Activated CD4-positive, CD25-positive, alpha-beta regulatory T cell (primary cell): ENCODE measurements around the gene CBFA2T2.

ENCODE experiments used
- DNase-seq, 4 experiments: peaks; one replicate each; lab custom pipeline; 2025; lab: John Stamatoyannopoulos, UW

Gene CBFA2T2

DNA sequence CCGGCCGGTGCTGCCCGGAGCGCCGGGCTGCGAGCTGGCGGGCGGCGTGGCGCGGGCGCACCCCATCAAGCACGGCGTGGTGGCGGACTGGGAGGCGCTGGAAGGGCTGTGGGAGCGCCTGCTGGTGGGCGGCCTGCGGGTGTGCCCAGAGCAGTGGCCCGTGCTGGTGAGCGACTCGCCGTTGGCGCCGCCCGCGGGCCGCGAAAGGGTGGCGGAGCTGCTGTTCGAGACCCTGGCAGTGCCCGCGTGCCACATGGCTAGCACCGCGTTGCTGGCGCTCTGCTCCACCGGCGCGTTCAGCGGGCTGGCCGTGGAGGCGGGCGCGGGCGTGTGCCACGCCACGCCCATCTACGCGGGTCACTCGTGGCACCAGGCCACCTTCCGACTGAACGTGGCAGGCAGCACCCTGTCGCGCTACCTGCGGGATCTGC, 177.4 kb downstream of the CBFA2T2 start:
- DNase-seq: peak in 2 of 4 experiments; percentile 35 to 43

DNA sequence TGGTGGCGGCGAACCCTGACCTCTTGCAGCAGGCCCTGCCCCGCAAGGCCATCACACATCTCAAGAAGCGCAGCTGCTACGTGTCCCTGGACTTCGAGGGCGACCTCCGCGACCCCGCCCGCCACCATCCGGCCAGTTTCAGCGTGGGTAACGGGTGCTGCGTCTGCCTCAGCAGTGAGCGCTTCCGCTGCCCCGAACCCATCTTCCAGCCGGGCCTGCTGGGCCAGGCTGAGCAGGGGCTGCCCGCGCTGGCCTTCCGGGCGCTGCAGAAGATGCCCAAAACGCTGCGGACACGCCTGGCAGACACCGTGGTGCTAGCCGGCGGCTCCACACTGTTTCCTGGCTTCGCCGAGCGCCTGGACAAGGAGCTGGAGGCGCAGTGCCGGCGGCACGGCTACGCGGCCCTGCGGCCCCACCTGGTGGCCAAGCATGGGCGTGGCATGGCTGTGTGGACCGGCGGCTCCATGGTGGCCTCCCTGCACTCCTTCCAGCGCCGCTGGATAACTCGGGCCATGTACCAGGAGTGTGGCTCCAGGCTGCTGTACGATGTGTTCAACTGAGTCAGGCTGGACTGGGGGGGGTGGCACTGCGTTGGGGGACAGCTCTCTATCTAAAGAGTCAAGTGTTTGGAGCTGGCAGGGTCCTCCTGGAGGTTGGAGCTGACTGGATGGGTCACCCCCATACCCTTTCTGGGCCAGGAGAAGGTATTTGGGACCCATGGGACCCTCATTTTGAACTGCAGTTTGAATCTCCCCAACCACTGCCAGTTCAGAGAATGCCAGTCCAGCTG, 178.0 kb downstream of the CBFA2T2 start:
- DNase-seq: peak; percentile 51 to 67 (median 66)

GRCh38 chr20:33668466-33669155, 178.7 kb downstream of the CBFA2T2 start:
- DNase-seq: no peak

DNA sequence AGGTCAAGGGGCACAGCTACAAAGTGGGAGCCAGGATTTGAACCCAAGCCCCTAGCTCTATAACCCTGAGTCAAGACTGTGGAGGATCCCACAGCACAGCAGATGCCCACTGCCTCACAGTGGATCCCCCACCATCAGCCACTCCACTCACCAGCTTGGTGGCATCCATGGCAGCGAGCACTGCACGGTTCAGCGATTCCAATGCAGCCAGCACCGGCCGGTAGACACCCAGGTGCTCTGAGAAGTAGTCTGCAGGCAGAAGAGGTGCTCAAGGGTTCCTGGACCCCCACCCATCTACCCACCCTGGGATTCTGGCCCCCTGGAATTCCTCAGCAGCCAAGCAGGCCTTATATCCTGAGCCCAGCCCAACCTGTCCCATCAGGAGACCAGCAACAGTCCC, 179.3 kb downstream of the CBFA2T2 start:
- DNase-seq: no peak

DNA sequence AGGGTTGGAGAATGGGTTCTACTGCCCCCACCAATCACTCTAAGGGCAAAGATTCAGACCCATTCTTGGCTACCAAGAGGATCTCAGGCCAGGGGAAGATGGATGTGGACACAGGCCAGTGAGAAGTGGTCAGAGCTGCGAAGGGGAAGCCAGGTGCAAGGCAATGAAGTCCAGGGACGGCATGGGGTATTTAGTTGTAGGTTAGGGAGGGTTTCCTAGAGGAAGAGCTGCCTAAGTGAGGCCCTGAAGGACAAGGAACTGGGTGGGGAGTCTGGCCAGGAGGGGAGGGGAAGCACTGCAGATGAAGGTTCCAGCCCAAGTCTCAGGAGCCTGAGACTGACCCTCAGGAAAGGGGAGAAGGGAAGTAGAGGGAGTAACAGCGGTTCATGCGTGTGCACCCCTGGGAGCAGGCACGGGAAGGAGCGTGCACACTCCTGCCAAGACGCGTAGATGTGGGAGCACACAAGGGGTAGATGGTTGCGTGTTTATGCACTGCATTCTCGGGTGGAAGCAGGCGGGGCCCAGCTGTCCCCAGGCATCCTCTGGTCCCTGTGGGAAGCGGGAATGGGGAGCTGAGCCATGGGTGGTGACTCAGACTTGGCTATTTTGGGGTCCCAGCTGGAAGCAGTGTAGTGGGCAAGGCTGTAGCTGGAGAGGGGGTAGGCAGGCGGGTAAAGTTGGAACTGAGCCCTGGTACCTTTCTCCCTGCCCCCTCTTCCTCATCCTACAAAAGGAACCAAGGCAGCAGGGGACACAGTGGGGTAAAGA, 180.2 kb downstream of the CBFA2T2 start:
- no peak for DNase-seq

DNA sequence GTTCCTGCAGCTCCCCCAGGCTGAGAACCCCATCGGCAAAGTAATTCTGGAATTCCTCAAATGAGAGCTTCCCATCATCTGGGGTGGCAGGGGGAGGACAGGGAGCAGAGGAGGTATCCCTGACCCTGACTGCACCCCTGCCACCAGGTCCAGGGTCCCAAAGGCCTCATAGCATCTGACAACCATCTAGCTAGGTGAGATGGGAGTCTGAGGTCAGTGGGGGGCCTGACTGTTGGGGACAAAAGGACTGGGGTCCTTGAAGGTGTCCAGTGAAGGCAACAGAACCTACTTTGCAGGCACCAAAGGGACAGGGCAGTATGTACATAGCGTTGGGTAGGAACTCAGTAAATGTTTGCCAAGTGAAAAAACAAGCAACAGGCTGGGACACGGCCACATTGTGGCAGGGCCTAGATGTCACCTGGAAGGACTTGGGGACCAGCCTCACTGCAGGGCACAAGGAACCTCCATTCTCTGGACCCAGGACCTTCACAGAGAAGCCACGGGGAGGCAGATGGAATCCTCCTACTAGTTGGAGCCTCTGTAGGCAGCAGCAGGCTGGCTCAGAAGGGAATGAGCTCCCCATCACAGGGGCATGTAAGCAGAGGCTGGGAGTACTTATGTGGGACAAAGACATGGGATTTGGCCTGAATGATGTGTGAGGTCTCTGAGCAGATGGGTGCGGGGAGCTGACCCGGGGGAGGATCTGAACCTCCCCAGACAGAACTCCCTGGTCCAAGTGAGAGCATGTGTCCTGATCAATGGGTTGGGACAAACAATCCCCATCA, 181.0 kb downstream of the CBFA2T2 start:
- DNase-seq: no peak

GRCh38 chr20:33671573-33672288, 181.8 kb downstream of the CBFA2T2 start:
- no peak for DNase-seq

GRCh38 chr20:33672426-33673113, 182.7 kb downstream of the CBFA2T2 start:
- no peak for DNase-seq

DNA sequence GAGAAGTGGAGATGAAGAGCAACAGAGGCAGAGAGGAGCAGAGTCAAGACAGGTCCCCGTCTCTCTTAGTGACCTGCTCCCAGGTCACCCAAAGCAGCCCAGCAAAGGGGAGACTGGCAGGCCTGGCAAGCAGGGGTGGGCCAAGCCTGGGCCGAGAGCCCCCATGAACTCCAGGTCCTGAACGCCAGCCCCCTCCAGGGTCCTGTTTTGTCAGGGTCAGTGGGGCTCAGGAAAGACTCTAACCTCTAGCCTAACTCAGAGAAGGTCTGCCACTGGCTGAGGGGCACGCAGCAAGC, 183.2 kb downstream of the CBFA2T2 start:
- DNase-seq: no peak

DNA sequence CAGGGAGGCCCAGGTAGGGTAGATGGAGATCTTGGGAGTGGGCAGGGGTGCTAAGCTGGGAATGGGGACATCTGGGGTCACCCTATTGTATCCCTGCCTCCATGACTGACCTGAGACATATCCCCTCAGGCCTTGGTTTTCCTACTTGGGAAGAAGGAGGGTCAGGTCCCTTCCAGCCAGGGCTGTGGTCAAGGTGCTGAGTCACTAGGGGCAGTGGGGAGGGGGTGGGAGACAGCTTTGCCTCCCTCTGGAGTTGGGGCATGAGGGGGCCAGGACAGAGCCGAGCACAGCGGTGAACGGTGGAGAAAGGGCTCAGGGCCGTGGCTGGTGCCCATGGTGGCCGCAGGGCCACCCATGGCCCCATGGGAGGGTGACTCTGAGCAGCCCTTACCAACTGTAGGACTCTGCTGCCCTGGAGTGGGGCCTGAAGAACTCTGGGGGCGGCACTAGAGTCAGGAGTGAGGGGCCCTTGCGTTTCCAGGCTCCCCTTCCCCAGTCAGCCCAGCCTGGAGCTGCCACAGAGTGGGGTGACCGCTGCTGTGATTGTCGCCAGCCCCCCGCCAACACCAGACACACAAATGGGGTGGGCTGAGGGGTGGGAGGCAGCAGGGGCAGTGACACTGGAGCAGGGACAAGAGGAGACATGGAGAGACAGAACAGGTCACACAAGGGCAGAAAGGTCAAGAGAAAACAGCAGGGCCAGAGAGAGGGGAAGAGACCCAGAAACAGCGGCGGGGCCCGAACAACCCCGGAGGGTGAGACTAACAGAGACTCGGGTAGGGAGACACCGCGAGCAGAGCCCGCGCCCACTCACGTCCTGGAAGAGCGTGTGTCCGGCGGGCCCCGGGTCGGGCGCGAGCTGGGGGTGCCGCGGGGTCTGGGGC, 183.8 kb downstream of the CBFA2T2 start:
- DNase-seq: no peak

GRCh38 chr20:33674294-33675135, 184.6 kb downstream of the CBFA2T2 start, which contains the start of gene NECAB3:
Gene NECAB3 (minus strand): TSS chr20:33674428. CDS start chr20:33674352, 76 bp downstream.
- DNase-seq: peak in 2 of 4 experiments; percentile 31 to 35

- no peak for DNase-seq
These were observed 185.5 kb downstream of the CBFA2T2 start for GRCh38 chr20:33675136-33675959.

GRCh38 chr20:33676121-33676520, 186.2 kb downstream of the CBFA2T2 start:
- DNase-seq: no peak

DNA sequence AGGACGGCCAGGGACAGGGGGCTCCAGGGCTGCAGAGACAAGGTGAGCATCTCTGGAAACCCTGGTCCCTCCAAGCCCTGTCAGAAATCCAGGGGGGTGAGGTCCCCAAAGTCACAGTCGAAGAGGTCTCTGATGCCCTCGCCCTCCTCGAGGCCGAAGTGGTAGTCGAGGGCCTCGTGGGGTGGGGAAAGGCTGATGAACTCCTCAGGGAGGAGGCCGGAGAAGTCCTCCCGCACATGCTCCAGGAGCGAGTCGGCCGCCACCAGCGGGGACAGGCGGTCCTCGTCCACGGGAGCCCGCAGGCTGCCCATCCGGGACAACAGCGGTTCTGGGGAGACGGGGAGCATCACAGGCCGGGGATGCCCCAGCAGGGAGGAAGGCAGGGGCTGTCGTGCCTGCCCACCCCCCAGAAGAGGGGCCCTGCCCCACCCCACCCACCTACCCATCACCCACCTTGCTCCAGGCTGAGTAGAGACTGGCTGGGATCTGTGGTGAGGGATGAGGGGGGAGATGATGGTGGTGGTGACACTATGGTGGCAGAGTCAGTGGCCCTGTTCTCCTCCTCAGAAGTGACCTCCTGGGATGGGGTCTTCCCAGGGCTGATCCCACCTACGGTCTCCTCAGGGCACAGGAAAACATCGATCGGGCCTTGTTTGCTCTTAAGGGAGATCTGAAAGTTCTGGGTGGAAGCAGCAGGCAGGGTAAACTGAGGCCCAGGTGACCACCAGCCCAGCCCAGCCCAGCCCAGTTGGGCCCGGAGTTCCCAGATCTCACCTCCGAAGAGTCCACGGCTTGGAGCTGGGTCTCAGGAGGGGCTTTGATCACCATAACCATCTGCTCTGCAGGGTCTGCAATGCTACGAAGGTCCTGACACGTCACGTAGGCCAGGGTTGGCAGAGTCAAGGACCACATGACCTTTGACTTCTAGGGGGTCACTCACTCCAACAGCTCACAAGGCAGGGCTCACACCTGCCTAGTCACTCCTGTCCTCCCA, 187.1 kb downstream of the CBFA2T2 start:
- no peak for DNase-seq

DNA sequence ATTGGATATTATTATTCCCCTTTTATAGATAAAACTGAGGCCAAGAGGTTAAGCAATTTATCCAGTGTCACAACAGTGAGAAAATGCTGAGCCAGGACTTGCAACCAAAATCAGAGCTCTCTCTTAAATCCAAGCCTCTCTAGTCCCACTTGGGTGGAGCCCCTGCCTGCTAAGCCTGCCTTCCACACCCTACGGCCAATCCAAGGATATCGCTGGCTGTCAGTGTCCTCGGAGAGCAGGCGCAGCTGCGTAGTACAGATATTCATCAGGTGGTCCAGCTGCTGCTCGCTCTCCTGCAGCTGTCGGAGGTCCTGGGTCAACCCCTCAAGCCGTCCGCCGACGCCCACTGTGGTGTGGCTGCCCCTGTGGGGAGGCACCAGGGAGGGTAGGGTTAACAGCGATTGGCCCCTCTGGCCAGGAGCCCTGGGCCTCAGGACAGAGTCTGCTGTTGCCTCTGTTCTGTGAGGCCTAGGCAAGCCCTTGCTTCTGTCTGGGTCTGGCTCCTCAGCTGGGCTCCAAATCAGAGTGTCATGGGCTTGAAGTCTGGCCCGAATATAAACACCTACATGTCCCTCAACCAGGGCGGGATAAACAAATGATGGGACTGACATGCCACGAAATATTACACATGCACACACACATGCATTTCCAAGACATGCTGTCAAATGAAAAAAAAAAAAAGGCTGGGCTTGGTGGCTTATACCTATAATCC, 188.3 kb downstream of the CBFA2T2 start:
- DNase-seq: no peak
